ENCODE data around the gene TSGA10IP. TPM values are rescaled to one million over a fixed set of nuclear protein-coding genes. Genes with fewer than 3 reads are reported as not detected.
A peak's percentile ranks its signal among the peaks of the same experiment; 100 is the strongest.

TSGA10IP gene
- total RNA-seq, 1 donor from 2014 or later = 0.68 TPM

- no peak for DNase-seq (ENCODE audit: low spot score)
Observed at GRCh38 chr11:65973439-65974110, 28.3 kb downstream of the TSGA10IP start.

- DNase-seq (ENCODE audit: low spot score) = no peak
Observed at GRCh38 chr11:65975771-65976170, 30.5 kb downstream of the TSGA10IP start.

- DNase-seq (ENCODE audit: low spot score) = no peak
Observed at GRCh38 chr11:65976216-65977176, 31.2 kb downstream of the TSGA10IP start.

GRCh38 chr11:65977621-65978390 lies 32.5 kb downstream of the TSGA10IP start:
- no peak for DNase-seq (ENCODE audit: low spot score)

GRCh38 chr11:65978391-65979238 lies 33.3 kb downstream of the TSGA10IP start:
- no peak for DNase-seq (ENCODE audit: low spot score)

GRCh38 chr11:65979261-65979759 lies 34.0 kb downstream of the TSGA10IP start:
- no peak for DNase-seq (ENCODE audit: low spot score)

- no peak for DNase-seq (ENCODE audit: low spot score)
Observed at GRCh38 chr11:65981101-65981740, 35.9 kb downstream of the TSGA10IP start.

- no peak for DNase-seq (ENCODE audit: low spot score)
Observed at GRCh38 chr11:65981972-65982823, 36.9 kb downstream of the TSGA10IP start.

- no peak for DNase-seq (ENCODE audit: low spot score)
Observed at GRCh38 chr11:65982824-65983588, 37.7 kb downstream of the TSGA10IP start.

GRCh38 chr11:65983589-65983987 lies 38.3 kb downstream of the TSGA10IP start:
- no peak for DNase-seq (ENCODE audit: low spot score)

GRCh38 chr11:65987336-65987735 lies 42.1 kb downstream of the TSGA10IP start:
- no peak for DNase-seq (ENCODE audit: low spot score)

- peak; percentile 94 for DNase-seq (ENCODE audit: low spot score)
Observed at GRCh38 chr11:65988791-65989592, 43.7 kb downstream of the TSGA10IP start.

GRCh38 chr11:65992056-65992455 lies 46.8 kb downstream of the TSGA10IP start:
- DNase-seq (ENCODE audit: low spot score) = no peak

GRCh38 chr11:65997286-65997685 lies 52.0 kb downstream of the TSGA10IP start:
- DNase-seq (ENCODE audit: low spot score) = no peak

- DNase-seq (ENCODE audit: low spot score) = peak; percentile 94
Observed at GRCh38 chr11:66001942-66002647, 56.8 kb downstream of the TSGA10IP start, which contains the start of the genes BANF1 and EIF1AD. Gene BANF1 (plus strand): TSS chr11:66002503. CDS start chr11:66003251, 748 bp downstream. Gene EIF1AD (minus strand): TSS chr11:66002157. CDS start chr11:66000389, 1,768 bp downstream.

- DNase-seq (ENCODE audit: low spot score) = no peak
Observed at GRCh38 chr11:66002648-66003225, 57.5 kb downstream of the TSGA10IP start.

- DNase-seq (ENCODE audit: low spot score) = no peak
Observed at GRCh38 chr11:66003291-66003690, 58.0 kb downstream of the TSGA10IP start.

All from ureter (tissue), 1 donor.